Left ventricle myocardium inferior (tissue), 1 donor: Measurements from ENCODE around the gene HAND2. TPM values are rescaled to one million over a fixed set of nuclear protein-coding genes. Genes with fewer than 3 reads are reported as not detected.

ENCODE experiments used
- DNase-seq: peaks from one replicate; pipeline ENCODE4 v3.0.0-alpha.2; 2020
- H3K27ac ChIP-seq: fragments of 200-600 bp; replicated peaks from 2 replicates; pipeline ENCODE4 v1.8.0; 2021
- H3K27me3 ChIP-seq: fragments of 200-600 bp; 2 replicates; pipeline ENCODE4 v1.8.0; 2021; ENCODE audit warnings: low read depth
- H3K36me3 ChIP-seq: fragments of 200-600 bp; 2 replicates; pipeline ENCODE4 v1.8.0; 2021
- H3K4me1 ChIP-seq: fragments of 200-600 bp; 2 replicates; pipeline ENCODE4 v1.8.0; 2021
- H3K4me3 ChIP-seq: fragments of 200-600 bp; 2 replicates; pipeline ENCODE4 v1.8.0; 2021; ENCODE audit warnings: mild to moderate bottlenecking, moderate library complexity
- H3K9me3 ChIP-seq: fragments of 200-600 bp; replicated peaks from 2 replicates; pipeline ENCODE4 v1.8.0; 2021
- CTCF ChIP-seq: fragments of 200-600 bp; IDR thresholded peaks from 2 replicates; pipeline ENCODE4 v1.8.0; 2021; ENCODE audit warnings: antibody characterized with exemption, mild to moderate bottlenecking, borderline replicate concordance
- intact Hi-C: fragments of 100-400 bp; cut with micrococcal nuclease; formaldehyde crosslinking; loops from one replicate; pipeline ENCODE4 v1.11.0; 2022
- long read RNA-seq: library from polyadenylated mRNA; unstranded; transcript quantifications from one replicate; pipeline ENCODE4 v2.0.0, GENCODE V29; 2021
- total RNA-seq: library from RNA; stranded (reverse); fragmentation: NEBNext Ultra II Directional; extraction: Animal tissue kit (Norgen Biotek cat#: 25700); gene quantifications from one replicate; pipeline ENCODE4 v1.2.1, GENCODE V29; 2021
- donor health status: DM: no; HTN: yes; CAD: no; lungs with severe emphysema.

HAND2 gene
- 117 TPM for total RNA-seq
- long read RNA-seq, transcript HAND2-201 (2 exons, 2,780 nt) = major isoform, 91 of 110 reads
- long read RNA-seq, partial matches to known transcripts = 0 of 110 reads
- long read RNA-seq, other reads (novel, unspliced or antisense) = 19 of 110 reads

- no peaks in the 10 kb centered on the region for H3K9me3 ChIP-seq
- H3K4me3 ChIP-seq = peak within 1 kb of the TSS; percentile 84
- TF ChIP-seq CTCF = no peak
- H3K4me1 ChIP-seq = peaks cover 52% of the 10 kb centered on the region
- intact Hi-C loops = no loop called here
- peak; percentile 84 for DNase-seq
- H3K27ac ChIP-seq = peak within 1 kb of the TSS; percentile 96
- peaks cover 31% of the 10 kb centered on the region for H3K36me3 ChIP-seq
- H3K27me3 ChIP-seq = peaks cover 88% of the 10 kb centered on the region
Observed at GRCh38 chr4:173529477-173530325, at the start of gene HAND2. Gene HAND2, minus strand, starts transcription at chr4:173530229. Its CDS starts 940 bp downstream, at chr4:173529289.

DNA sequence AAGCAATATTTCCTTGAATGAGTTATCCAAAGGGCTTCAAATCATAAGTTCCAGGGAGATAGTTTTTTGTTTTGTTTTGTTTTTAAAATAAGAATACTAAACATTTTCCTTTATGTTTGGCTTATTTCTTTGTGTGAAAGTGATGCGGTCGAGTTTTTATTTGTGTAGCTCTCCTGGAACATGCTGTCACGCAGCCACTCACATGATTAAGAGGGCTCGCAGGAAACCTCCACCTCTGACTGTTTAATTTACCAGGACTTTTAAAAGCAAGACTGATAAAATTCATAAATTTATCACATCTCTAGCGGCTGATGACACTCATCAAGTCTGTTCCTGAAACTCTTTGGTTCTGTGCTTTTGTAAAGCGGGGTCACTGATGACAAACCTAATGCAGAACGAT is 48.9 kb upstream of the HAND2 start:
- Histone ChIP-seq H3K27ac (peak overlapping the region; percentile 66), H3K27me3 (no peaks in the 10 kb centered on the region), H3K36me3 (peaks cover 4% of the 10 kb centered on the region), H3K9me3 (no peaks in the 10 kb centered on the region), H3K4me1 (peaks cover 8% of the 10 kb centered on the region), H3K4me3 (no peak overlapping the region)
- intact Hi-C loops = no loop called here
- no peak for DNase-seq
- TF ChIP-seq CTCF = no peak

DNA sequence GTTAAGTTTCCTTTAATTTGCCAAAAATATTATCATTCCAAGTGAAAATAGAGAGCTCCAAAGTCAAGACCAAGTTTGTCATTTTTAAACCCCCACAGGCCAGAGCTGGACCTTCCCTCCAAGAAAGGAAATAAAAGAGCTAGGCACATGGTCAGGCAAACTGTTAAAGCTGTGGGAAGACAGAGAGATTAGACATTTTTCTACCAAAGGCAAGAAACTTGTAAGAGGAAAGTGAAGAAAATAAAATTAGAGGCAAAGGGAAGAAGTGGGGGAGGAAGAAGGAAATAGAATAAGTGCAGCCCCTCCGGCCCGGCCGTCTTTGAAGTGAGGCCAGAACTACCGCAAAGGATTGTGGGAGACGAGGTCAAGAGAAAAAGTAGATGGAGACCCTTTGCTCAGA is 47.9 kb upstream of the HAND2 start:
- DNase-seq = no peak
- H3K27me3 ChIP-seq = no peaks in the 10 kb centered on the region
- H3K9me3 ChIP-seq = no peaks in the 10 kb centered on the region
- TF ChIP-seq CTCF = no peak
- peaks cover 4% of the 10 kb centered on the region for H3K36me3 ChIP-seq
- H3K4me1 ChIP-seq = peaks cover 17% of the 10 kb centered on the region
- H3K4me3 ChIP-seq = no peak overlapping the region
- H3K27ac ChIP-seq = peak overlapping the region; percentile 66
- intact Hi-C loops = no loop called here

- Histone ChIP-seq H3K27ac (peak overlapping the region; percentile 31), H3K4me3 (no peak overlapping the region), H3K36me3 (no peaks in the 10 kb centered on the region), H3K9me3 (no peaks in the 10 kb centered on the region), H3K4me1 (peaks cover 41% of the 10 kb centered on the region), H3K27me3 (no peaks in the 10 kb centered on the region)
- intact Hi-C loops = no loop called here
- TF ChIP-seq CTCF = no peak
- DNase-seq = no peak
Observed at GRCh38 chr4:173575482-173576152, 45.6 kb upstream of the HAND2 start.

DNA sequence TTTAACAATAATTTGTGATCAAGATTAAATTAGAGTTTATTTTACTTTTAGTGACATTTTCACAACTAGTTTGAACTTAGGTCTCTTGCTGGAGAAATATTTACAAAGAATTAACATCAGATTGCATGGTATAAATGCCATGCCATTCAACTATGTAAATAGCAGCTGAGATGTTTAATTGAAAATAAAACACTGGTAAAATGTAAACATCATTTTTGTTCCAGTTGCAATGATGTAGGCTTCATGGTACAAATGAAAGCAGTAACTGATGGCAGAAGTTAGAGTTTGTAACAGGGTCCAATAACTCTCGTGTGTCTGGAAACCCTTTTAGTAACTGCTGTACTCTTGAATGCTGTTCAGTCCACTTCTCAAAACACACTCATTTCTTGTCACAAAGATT is 43.7 kb upstream of the HAND2 start:
- Histone ChIP-seq H3K4me3 (no peak overlapping the region), H3K36me3 (no peaks in the 10 kb centered on the region), H3K27me3 (no peaks in the 10 kb centered on the region), H3K27ac (peak overlapping the region; percentile 10), H3K4me1 (peaks cover 60% of the 10 kb centered on the region), H3K9me3 (no peaks in the 10 kb centered on the region)
- DNase-seq = no peak
- TF ChIP-seq CTCF = no peak
- intact Hi-C loops = no loop called here
